Left renal cortex interstitium (tissue), 4 donors: ENCODE measurements around the gene CIAO2A. TPM values are rescaled to one million over a fixed set of nuclear protein-coding genes. Genes with fewer than 3 reads are reported as not detected.
"Not testable (repeated sequence)": the region's sequence is repeated elsewhere in the genome, so short reads cannot be mapped to it uniquely, and the experiment has no call there.

Experiments used
- DNase-seq, 4 donors: peaks; one replicate each; pipeline ENCODE4 v3.0.0-alpha.2; 2013; ENCODE audit warnings: low read depth in 4 of 4, low spot score in 2 of 4, missing footprints in 1 of 4
- polyA plus RNA-seq, 4 donors: library from polyadenylated mRNA; unstranded; fragments of 120-200 nt; gene quantifications; one replicate each; pipeline ENCODE4 v1.2.1, GENCODE V29; 2013; ENCODE audit not compliant: insufficient read length in 4 of 4

Gene CIAO2A
- polyA plus RNA-seq, 4 donors: 82.1 to 94.9 (median 86.5) TPM

DNA sequence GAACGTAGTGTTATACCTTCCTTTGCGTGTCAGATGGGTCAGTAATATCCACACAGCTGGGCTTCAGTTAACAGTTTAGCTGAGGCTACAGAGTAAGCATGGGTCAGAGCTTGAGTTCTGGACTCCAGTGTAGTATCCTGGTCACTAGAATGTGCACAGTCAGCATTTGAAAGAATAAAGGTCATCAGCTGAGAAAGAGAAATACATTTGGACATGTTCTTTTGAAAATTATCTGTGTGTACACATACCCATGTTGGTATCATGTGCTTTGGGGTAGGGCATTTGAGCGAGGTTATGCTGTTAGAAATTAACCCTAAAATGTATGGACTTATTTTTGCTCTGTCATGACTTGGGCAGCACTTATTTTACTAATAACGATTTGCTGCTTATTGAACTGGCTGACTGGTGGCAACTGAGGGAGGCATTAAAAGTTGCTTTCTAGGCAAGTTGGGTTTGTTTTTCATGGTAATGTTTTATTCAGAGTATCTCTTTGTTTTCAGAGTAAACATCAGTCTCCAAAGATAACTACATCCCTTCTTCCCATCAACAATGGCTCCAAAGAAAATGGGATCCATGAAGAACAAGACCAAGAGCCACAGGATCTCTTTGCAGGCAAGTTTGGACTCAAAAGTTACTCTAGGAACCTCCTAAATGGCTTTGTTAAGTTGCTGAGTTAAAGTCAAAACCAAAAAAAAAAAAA lies 18.6 kb upstream of the CIAO2A start:
- no peak for DNase-seq

DNA sequence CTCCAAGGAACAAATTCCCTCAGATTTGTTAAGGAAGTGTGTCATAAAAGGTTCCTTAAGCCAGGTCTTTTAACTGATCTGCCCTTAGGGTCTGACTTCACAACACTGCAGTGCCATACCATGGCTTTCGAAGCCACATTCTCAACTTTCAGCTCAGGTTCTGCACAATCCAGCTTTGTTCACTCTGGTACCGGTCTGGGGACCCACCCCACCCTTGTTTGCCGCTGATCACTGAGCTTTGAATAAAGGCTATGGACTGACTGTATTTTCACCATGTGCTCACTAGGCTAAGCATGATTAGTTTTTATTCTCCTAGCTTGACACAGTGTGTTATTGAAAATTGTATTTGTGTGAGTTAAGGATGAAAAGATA lies 18.0 kb upstream of the CIAO2A start:
- no peak for DNase-seq

DNA sequence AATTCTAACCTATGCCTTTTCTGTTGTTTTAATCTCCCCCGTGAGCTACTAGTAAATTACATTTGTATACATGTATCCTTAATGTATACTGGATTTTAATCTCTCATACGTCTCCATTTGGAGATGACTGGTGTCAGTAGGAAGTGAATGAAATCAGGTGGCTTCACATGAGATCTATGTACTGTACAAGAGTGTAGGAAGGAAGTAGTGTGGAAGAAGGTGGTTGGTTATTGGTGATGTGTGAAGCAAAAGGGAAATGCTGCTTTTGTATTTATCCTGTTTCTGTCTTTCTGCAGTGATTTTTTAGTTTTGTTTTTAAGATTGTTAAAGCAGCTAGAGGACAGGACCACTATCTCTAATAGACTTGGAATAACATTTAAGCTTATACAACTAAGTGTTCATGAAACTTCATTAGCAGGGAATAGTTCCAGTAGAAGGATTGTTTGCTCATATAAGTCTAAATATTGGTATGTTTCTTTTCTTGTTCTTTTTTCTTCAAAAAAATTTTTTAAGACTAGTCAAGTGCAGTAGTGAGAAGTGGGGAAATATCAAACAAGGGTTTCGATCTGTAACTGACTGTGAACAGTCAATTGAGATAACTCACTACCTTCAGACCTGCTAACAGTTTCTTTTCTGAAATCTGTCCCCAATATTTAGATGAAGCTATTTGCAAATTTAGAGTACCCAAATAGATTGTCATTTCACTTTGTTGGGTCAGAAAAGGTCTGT lies 17.5 kb upstream of the CIAO2A start:
- no peak for DNase-seq

DNA sequence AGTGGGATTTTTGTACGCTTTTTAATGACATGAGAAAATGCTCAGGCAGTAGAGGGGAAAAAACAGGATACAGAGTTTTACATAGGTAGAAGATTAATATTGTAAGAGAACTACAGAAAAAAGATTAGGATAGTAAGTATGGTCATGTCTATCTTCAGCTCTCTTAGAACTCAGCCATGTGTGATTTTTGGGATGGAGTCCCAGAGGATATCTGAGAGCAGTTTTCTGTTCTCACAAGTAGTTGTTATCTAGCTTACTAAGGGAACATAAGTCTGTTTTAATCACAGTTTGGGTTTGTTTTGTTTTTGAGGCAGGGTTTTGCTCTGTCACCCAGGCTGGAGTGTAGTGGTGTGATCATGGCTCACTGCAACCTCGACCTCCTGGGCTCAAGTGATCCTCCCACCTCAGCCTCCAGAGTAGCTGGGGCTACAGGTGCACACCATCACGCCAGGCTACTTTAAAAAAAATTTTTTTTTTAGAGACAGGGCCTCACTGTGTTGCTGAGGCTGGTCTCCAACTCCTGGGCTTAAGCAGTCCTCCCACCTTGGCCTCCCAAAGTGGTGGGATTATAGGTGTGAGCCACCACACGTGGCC lies 16.6 kb upstream of the CIAO2A start:
- DNase-seq: not testable (repeated sequence)

DNA sequence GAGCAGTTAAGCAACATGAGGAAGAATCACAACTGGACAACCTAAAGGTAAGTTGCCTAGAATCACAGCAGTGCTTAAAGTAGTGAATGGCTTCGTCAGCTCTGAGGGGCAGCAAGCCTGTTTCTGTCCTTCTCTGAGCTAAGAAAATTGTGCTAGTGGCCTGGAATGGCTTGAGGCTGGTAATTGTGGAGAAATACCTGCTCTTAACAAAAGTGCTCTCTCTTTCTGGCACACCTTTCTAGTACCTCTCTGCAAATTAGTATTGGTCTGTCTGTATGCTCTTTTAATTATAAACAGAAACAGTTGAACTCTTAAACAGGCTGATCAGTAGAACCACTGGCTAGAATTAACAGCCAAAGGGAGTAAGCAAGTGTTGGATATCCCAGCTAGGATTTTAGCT lies 13.7 kb upstream of the CIAO2A start:
- no peak for DNase-seq

DNA sequence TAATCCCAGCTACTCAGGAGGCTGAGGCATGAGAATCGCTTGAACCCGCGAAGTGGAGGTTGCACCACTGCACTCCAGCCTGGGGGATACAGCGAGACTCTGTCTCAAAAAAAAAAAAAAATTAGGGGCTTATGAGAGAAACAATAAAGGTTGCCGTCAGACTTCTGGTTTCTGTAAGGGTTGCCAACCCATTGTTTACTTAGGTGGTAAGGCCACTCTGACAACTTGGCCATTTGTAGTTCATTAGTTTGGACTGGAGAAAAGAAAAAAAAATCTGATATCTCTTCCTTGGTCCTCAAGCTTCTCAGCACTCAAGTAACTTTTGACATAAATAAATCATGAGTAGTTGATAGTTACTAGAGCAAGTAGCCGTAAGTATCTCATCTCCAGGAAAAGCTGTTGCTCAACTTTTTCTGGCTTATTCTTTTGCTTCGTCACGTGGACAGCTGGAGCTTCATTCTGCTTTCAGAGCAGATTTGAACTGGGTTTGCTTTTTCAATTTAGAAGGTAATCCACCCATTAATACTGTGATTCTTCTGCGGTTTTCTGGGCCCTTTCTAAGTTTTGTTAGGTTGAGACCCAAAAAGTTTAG lies 11.6 kb upstream of the CIAO2A start:
- no peak for DNase-seq

DNA sequence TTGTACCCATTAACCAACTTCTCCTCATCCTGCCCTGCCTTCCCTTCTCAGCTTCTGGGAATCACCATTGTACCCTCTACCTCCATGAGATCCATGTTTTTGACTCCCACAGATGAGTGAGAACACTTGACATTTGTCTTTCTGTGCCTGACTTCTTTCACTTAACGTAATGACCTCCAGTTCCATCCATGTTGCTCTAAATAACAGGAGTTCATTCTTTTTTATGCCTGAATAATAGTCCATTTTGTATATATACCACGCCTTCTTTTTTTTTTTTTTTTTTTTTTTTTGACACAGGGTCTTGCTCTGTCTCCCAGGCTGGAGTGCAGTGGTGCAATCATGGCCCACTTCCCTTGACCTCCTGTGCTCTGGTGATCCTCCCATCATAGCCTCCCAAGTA lies 8.9 kb upstream of the CIAO2A start:
- DNase-seq: no peak

DNA sequence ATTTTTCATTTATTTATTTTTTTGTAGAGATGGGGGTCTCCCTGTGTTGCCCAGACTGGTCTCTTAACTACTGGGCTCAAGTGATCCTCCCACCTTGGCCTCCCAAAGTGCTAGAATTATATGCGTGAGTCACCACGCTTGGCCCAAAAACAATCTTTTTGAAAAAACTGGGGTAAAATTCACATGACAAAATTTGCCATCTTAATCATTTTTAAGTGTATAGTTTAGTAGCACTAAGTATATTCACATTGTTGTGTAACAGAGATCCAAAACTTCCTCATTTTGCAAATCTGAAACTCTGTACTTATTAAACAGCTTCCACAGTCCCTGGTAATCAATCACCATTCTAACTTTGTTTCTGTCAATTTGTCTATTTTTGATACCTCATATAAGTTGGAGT lies 7.3 kb upstream of the CIAO2A start:
- DNase-seq: no peak

DNA sequence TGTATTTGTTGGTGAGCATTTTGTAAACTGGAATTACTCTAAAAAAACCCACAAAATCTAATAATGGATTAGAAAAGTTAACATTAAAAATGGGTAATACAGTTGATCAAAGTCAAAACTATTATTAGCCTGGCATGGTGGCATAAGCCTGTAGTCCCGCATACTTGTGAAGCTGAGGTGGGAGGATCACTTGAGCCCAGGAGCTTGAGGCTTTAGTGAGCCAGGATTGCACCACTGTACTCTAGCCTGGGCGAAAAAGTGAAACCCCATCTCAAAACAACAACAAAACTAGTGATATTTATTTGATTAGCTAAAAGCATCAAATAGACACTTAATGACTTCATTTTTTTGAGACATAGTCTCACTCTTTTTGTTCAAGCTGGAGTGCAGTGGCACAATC lies 5.7 kb upstream of the CIAO2A start:
- DNase-seq: no peak

DNA sequence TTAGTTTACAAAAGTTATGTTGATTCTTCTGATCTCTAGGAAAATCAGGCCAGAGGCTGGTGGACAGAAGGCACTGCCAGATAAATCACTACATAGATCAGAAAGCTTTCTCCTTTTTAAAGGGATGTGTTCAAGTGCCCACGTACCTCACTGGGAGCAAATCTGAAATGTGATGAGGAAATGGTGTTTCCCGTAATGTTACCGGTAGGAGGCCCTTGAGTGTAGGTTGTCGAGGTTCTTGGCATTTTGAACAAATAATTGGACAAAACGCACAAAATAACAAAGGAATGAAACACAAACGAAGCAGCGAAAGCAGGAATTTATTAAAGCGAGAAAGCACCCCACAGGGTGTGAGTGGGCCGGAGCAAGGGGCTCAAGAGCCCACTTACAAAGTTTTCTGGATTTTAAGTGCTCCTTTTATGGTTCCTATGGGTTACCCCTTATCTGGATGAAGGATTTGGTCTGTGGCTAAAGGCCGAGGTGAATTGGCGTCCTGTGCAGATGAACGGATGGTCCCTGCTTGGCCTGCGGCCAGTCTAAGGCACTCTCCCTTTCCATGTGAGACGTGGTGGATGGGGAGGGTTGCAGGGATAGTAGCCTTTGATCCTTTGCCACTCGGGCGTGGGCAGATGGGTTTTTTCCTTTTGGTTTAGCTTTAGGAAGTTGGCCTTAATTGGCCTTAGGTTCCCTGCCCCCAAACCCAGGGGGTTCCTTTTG lies 3.2 kb upstream of the CIAO2A start:
- no peak for DNase-seq

DNA sequence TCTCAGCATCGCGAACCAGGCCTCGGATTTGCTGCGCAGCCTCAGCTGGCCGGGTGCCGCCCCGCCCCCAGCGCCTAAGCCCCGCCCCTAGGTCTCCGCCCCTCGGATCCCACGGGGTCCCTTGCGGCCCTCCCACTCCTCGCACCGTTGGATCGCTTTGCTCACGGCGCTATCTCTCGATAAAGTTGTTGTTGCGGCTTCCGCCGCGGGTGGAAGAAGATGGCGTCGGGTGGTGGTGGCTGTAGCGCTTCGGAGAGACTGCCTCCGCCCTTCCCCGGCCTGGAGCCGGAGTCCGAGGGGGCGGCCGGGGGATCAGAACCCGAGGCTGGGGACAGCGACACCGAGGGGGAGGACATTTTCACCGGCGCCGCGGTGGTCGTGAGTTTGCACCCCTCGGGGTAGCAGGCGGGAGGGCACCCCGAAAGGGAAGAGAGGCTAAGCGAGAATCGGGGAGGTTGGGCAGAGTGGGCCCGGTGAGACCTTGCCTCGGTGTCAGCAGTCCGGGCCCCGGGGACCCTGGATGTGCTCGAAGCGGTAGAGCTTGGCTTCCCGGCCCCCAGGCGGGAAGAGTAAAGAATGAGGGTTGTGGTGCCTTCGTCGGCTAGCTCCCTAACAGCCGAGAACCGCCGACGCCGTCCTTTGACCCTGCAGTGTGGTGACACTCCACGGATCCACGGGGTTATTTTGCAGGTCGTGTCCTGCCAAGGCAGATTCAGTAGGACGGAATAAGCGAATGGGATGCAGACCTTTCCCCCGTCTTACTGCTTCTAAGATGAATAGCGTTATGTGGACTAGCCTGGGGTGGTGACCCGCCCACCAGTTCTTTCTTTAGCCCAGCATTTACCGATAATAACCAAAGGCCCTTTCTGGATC lies 2.4 kb upstream of the CIAO2A start, which contains the start of gene SNX1:
TSS of gene SNX1 (plus strand) at position 188 of the 873 bp plus-strand sequence. CDS start at position 220, 32 bp downstream.
- peak; percentile 70 to 89 (median 84) for DNase-seq

DNA sequence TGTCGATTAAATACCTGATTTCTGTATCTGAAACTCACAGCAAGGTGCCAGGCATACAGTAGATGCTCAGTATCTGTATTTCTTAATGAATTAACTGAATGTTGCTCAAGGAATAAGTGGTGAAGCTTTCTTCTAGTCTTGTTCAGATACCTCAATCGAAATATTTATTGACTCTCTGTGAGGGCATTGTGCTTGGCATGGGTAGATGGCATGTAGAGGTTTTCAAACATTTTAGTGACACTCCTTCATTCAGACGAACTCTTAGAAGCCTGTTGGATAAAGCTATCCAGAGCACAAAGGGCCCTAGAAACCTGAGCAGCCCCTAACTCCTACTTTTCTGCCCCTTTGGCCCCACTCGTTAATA lies 1.8 kb upstream of the CIAO2A start:
- DNase-seq: peak in 1 of 4 donors; percentile 19

DNA sequence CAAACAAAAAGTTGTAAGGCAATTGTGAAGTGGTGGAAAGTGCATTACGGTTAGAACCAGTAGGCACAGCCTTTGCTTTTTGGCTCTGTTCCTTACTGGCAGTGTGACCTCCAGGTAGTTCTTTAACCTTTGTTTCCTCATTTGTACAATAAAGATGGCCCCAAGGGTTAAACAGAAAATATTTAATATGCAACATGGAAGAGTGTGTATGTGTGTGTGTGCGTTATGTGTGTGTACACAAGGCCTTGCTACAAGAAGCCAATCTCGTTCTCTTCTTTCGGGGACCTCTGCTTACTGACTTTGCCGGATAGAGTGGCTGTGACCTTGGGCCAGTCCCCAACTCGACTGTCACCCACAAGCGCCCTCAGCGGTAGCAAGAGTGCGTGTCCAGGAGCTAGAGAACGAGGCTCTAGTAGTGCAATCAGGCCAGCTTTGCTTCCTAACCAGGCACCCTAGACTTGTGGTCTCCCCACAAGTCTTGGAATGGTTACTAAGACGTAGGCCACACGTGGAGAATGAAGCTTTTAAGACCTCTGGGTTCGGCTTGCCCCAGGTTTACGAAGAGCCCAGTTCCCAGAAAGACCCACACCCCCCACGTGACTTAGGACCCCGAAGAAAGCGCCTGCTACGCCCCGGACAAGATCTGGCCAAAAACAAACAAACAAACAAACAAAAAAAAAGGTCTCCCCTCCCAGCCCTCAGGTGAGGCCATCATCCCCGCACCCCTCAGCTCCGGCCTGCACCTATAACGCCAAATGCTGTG lies 593 bp downstream of the CIAO2A start:
- DNase-seq: peak in 3 of 4 donors; percentile 41 to 58 (median 56)

DNA sequence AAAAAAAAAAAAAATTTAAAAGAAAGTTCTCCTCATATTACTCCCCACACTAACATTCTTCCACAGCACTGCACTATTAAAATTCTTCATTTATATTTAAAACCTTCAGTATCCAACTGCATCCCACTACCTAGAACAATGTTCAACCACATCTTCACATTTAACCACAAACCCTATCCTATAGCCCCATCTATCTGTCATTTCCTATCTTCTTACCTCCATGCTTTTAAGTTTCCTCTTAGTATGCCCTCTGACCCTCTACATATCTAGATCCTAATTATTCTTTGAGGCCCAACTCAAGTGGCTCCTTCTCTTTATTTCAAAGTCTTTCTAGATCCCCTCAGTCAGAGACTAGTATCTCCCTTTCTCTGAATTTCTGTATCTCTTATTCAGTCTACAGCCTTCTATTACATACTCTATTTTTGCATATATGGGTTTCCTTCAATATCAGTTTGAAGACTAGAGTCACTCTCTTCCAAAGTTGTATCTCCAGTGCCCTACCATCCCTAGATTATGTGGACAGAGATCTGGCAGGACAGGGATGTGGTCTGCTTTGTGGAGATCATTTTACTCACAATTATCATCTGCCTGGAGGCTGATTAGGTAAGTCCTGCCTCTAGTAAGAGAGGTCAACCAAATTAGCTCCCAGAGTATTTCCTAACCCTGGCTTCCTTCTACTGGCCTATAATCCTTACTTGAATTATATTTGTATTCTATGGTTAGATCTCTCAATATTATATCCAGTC lies 1.4 kb downstream of the CIAO2A start:
- no peak for DNase-seq

DNA sequence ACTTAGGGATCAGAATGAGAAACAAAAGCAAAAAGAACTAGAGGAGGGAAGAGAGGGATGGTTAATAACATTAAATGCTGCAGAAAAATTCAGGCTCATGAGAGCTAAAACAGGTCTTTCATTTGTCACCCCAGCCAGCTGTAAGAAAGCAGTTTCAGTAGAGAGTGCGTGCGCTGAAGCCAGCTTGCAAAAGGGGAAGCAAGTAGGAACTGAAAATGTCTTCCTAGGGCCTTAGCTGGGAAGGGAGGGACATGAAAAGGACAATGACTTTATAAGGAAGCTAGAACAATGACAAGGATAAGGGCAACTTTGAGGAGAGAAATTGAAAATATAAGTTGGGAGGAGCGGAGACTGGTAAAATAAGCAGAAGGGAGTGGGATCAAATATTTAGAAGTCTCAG lies 3.1 kb downstream of the CIAO2A start:
- no peak for DNase-seq

DNA sequence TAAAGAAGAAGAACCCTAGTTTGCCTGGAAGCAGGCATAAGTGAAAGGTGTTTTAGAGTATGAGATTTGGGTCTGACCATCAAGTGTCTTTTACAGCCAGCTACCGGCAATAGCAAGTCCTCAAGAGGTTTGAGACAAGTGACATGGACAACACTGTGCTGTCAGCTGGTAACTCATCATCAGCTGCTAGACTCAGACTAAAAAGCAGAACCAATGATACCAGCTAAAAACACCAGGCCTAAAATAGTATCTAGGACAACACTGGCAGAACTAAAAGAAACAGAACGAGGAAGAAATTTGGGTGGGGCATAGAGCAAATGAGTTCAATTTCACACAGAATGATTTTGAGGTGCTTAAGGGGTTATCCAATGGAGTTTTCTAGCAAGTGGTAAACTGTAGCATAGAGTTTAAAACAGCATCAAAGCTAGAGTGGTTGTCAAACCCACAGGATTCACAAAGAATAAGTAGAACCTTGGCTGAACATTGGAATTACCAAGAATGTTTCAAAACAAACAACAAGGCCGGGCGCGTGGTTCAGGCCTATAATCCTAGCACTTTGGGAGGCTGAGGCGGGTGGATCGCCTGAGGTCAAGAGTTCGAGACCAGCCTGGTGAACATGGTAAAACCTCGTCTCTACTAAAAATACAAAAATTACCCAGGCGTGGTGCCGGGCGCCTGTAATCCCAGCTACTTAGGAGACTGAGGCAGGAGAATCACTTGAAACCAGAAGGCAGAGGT lies 3.9 kb downstream of the CIAO2A start:
- no peak for DNase-seq

DNA sequence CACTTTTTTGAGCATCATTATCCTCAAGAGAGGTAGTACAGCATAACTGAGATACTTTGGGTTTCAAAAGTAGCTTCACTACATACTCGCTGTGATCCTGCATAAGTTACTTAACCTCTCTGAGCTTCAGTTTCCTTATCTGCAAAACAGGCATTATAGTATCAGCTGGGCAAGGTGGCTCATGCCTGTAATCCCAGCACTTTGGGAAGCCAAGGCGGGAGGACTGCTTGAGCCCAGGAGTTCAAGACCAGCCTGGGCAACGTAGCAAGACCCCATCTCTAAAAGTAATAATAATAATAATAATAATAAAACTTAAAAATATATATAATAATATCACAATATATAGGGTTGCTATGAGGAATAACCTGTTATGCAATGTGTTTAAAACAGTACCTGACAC lies 10.9 kb downstream of the CIAO2A start:
- DNase-seq: no peak

DNA sequence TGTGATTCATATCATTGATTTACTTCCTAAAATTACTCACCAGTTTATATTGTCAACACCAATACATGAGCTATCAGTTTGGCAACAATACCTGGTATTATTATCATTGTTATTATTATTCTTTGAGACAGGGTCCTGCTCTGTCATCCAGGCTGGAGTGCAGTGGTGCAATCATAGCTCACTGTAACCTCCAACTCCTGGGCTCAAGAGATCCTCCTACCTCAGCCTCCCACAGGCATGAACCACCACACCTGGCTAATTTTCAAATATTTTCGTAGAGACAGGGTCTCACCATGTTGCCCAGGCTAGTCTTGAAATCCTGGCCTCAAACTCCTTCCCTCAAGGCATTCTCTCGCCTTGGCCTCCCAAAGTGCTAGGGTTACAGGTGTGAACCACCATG lies 20.1 kb downstream of the CIAO2A start:
- not testable (repeated sequence) for DNase-seq
